D721Med (cell line): ENCODE measurements around the gene CCDC88C.
"Not testable (repeated sequence)": the region's sequence is repeated elsewhere in the genome, so short reads cannot be mapped to it uniquely, and the experiment has no call there.

Experiments
- DNase-seq: peaks from one replicate; pipeline ENCODE4 v3.0.0; 2011; ENCODE audit warnings: low spot score; ENCODE audit not compliant: insufficient read length
- FAIRE-seq: peaks from 2 replicates; lab custom pipeline; 2011; peaks lifted over from hg19 to GRCh38; lab: Jason Lieb, UNC
- TF ChIP-seq, protein P1 (sequence below): IDR thresholded peaks from 2 replicates; pipeline ENCODE4 v1.5.1; 2012; ENCODE audit warnings: mild to moderate bottlenecking, control low read depth; ENCODE audit not compliant: insufficient read depth; ENCODE audit errors: missing control alignments

Gene CCDC88C

DNA sequence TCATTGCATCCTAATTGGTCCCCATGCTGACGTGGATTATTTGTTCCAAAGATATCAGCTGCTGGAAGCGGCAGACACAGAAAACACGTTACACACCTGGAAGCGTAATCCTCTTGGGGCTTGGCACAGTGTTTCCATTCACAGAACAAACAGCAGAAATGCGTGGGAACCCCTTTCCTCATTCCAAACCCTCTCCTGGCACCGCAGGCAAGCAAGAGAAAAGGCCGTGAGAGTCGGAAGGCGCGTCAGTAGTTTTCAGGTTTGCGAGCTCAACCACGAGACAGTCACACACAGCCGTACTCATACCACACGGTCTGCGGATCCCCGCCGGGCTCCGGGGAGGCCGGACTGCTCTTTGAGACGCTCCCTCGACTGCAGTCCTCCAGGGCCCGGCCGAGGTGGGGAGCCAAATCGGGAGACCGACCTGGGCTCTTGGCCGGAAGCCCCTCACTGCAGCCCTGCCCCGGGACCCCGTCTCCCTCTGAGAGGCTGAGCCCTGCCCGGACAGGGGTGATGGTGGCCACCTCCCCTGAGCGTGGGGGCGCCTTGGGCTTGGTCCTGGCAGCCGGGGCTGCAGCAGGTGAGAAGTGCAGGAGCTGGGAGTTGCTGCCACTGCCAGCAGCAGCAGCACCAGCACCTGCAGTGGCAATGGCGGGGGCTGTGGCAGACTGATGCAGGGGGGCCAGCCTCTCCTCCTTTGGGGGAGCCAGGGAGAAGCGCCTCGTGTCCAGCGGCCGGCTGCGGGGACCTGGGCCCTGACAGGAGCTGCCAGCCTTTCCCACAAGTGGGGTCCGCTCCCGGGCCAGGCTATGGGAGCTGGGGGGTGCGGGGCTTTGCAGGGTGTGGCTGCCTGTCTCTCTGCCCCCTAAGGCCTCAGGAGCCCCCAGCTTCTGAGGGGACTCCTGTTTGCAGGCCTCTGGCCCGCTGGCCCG, 145.0 kb downstream of the CCDC88C start:
- TF ChIP-seq, protein P1, sequence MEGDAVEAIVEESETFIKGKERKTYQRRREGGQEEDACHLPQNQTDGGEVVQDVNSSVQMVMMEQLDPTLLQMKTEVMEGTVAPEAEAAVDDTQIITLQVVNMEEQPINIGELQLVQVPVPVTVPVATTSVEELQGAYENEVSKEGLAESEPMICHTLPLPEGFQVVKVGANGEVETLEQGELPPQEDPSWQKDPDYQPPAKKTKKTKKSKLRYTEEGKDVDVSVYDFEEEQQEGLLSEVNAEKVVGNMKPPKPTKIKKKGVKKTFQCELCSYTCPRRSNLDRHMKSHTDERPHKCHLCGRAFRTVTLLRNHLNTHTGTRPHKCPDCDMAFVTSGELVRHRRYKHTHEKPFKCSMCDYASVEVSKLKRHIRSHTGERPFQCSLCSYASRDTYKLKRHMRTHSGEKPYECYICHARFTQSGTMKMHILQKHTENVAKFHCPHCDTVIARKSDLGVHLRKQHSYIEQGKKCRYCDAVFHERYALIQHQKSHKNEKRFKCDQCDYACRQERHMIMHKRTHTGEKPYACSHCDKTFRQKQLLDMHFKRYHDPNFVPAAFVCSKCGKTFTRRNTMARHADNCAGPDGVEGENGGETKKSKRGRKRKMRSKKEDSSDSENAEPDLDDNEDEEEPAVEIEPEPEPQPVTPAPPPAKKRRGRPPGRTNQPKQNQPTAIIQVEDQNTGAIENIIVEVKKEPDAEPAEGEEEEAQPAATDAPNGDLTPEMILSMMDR, result no peak
- FAIRE-seq (no peak), DNase-seq (no peak)

- no peak for FAIRE-seq
- TF ChIP-seq, protein P1, result no peak
Observed at GRCh38 chr14:91271639-91272038, 146.0 kb downstream of the CCDC88C start.

DNA sequence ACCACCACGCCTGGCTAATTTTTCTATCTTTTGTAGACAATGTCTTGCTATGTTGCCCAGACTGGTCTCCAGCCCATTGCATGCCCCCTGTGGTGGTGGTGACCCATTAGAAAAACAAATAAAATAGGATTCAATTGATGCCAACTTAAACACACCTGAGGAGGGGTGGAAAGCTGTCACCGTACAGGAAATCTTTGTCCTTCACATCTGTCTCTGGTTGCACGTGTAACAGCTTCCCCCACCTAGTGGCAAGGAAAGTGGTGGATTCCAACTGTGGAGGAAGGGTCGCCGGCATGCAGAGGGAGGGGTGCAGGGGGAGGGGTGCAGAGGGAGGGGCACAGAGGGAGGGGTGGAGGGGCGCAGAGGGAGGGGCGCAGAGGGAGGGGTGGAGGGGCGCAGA, 147.0 kb downstream of the CCDC88C start:
- FAIRE-seq (no peak), DNase-seq (no peak)

More at GRCh38 chr14:91271639-91272038, 146.0 kb downstream of the CCDC88C start:
- no peak for DNase-seq

GRCh38 chr14:91270188-91270587, 147.4 kb downstream of the CCDC88C start:
- TF ChIP-seq, protein P1, result no peak
- FAIRE-seq, result no peak

More for the DNA sequence above, 147.0 kb downstream of the CCDC88C start:
- TF ChIP-seq, protein P1, result no peak

GRCh38 chr14:91269076-91269991, 148.3 kb downstream of the CCDC88C start:
- FAIRE-seq (no peak), DNase-seq (no peak)
- TF ChIP-seq, protein P1, result no peak

More at GRCh38 chr14:91270188-91270587, 147.4 kb downstream of the CCDC88C start:
- no peak for DNase-seq

DNA sequence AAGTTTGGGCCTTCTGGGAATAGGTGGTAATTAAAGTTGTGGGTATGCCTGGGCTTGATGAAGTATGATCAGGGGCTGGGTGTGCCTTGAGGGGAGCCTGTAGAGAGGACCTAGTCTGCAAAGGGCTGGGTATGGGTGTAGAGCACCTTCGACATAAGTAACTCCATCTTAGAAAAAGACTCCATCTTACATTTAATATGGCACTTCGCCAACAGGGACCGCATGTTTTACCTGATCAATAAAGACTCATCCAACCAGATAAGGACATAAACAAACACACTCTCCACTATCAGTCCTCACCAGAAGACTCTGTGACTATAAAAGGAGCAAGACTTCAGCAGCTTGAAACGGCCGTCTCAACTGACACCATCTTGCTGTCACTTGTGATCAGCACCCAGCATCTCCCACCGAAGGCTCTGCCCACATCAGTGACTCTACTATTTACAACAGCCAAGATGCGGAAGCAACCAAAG, 149.6 kb downstream of the CCDC88C start:
- TF ChIP-seq, protein P1, result no peak
- FAIRE-seq (no peak), DNase-seq (no peak)

GRCh38 chr14:91266276-91266675, 151.3 kb downstream of the CCDC88C start:
- FAIRE-seq, result not testable (repeated sequence)

More at GRCh38 chr14:91266276-91266675, 151.3 kb downstream of the CCDC88C start:
- not testable (repeated sequence) for DNase-seq
